ENCODE results near the gene LDB2. TPM values are rescaled to one million over a fixed set of nuclear protein-coding genes. Genes with fewer than 3 reads are reported as not detected.

The LDB2 gene
- total RNA-seq, 1 experiment from 2014 or later = 0.74 TPM

DNA sequence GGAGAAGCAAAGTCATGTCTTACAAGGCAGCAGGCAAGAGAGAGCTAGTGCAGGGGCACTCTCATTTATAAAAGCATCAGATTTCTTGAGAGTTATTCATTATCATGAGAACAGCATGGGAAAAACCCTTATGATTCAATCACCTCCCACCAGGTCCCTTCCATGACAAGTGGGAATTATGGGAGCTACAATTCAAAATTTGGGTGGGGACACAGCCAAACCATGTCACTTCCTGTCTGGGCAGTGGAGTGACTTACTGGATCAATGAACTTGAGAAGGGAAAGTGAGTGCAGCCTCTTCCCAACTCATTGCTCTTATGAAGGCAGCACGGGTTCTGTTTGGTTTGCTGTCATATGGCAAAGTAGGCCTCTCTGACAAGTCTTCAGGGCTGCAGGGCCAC lies 410.4 kb downstream of the LDB2 start:
- DNase-seq (ENCODE audit: low read depth) = no peak

- no peak for DNase-seq (ENCODE audit: low read depth)
Observed at GRCh38 chr4:16484711-16485110, 413.7 kb downstream of the LDB2 start.

DNA sequence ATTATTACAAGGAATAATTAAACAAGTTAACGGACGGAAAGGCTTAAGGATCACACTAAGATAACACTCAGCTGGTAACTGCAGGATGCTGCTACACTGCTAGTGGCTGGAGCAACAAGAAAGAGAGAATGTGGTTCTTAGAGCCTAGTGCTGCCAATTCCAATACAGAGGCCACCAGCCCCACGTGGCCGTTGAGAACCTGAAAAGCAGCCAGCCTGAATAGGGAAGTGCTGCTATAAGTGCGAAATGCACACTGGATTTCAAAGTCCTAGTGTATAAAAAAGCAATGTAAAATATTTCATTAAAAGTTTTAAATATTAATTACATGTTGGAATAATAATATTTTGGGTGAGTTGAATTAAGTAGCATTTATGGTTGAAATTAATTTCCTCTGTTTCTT lies 414.9 kb downstream of the LDB2 start:
- no peak for DNase-seq (ENCODE audit: low read depth)

GRCh38 chr4:16480011-16480410 lies 418.4 kb downstream of the LDB2 start:
- DNase-seq (ENCODE audit: low read depth) = no peak

GRCh38 chr4:16472537-16472936 lies 425.9 kb downstream of the LDB2 start:
- DNase-seq (ENCODE audit: low read depth) = no peak

GRCh38 chr4:16467061-16467460 lies 431.4 kb downstream of the LDB2 start:
- DNase-seq (ENCODE audit: low read depth) = no peak

GRCh38 chr4:16466581-16466980 lies 431.9 kb downstream of the LDB2 start:
- no peak for DNase-seq (ENCODE audit: low read depth)

GRCh38 chr4:16464651-16465050 lies 433.8 kb downstream of the LDB2 start:
- no peak for DNase-seq (ENCODE audit: low read depth)

- no peak for DNase-seq (ENCODE audit: low read depth)
Observed at GRCh38 chr4:16462656-16463055, 435.8 kb downstream of the LDB2 start.

DNA sequence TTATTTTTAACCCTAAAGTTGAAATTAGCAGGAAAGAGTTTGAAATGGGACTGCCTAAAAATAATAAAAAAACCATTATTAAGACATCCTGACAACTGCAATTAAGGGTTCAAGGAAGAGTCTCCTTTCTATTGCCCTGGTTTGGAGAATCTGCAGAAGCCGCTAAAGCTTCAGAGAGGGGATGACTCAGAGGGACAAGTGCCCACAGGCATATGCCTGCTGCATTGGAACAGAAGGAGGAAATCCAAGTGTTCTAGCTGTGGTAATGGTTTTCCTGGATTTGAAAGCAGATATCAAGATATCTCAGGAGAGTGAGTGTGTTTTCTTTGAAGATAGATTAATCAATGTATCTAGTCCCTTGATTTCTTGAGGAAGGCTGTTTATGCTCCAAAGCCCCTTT lies 437.1 kb downstream of the LDB2 start:
- peak; percentile 55 for DNase-seq (ENCODE audit: low read depth)

GRCh38 chr4:16457944-16458343 lies 440.5 kb downstream of the LDB2 start:
- peak; percentile 23 for DNase-seq (ENCODE audit: low read depth)

Data from Daoy (cell line).